ENCODE results near the gene CHPF.

CHPF gene

GRCh38 chr2:219532378-219532649, 11.3 kb downstream of the CHPF start:
- no peak for DNase-seq (ENCODE audit: low read depth in 2 of 2)

GRCh38 chr2:219531639-219532377, 11.8 kb downstream of the CHPF start:
- no peak for DNase-seq (ENCODE audit: low read depth in 2 of 2)

DNA sequence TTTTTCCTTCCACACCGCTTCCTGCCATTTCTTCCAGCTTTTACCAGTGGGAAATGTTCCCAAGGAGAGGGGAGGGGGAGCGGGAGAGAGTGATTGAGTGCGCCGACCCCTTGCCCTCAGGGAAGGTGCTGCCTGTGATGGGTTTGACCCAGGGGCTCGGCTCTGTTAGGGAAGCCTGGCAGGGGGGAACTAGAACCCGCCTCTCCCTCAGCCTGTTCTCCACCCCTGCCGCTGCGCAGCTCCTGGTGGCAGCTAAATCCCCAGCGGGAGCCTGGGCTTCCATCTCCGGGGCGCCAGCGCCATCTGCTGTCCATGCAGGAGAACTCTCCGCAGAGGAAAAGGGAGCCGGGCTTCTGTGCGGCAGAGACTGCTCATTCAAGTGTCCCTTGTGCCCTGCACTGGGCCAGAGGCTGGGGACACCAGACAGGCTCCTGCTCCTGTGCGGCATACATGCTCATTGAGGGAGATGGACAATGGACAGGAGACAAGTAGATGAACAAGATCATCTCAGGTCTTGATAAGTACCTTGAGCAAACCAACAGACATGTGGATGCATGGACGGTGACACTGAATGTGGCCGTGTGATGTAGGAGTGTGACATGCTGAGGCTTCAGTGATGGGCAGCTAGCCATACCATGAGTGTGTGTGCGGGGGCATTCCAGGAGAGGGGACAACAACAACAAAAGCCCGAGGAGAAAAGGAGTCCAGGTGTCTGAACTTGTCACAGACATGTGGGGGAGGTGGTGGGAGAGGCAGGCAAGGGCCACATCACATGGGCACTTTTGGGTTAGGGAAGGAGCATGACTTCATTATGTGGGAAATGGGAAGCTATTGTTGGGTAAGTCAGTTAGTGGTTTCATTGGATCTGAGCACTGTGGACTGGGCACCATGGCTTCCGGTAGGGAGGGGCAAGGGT, 13.3 kb downstream of the CHPF start:
- DNase-seq (ENCODE audit: low read depth in 2 of 2) = peak; percentile 51 to 62

- no peak for DNase-seq (ENCODE audit: low read depth in 2 of 2)
These were observed 16.1 kb downstream of the CHPF start for GRCh38 chr2:219527472-219527871.

- no peak for DNase-seq (ENCODE audit: low read depth in 2 of 2)
These were observed 16.6 kb downstream of the CHPF start for GRCh38 chr2:219527076-219527394.

DNA sequence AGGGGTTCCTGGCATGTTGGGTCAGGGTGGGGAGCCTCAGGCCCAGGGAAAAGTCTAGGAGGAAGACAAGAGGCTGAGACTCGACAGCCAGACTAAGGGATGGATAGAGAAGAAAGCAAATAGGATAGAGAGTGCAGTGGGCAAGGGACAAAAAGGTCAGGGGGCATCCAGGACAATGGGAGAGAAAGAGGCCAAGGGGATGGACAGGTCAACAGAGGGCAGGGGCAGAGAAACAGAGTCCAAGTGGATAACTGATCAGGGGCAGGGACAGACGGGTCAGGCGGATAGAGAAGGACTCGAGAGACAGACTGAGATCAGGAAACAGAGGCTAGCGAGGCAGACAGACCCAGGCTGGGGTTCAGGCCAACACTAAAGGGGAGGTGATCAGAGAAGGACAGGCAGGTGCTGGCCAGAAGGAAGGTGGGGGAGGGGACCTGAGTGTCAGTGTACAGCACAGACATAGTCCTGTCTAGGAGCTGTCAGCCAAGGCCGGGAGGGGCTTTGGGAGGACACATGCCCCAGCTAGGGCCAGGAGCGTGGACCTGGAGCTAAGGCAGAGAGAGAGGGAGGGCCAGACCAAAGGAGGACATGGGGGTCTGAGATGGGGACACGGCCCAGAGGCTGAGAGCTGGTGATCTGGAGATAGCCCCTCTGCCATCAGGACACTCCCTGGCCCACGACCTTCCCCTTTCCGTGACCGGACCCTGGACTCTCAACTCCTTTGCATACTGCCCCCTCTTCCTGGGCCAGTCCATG, 17.1 kb downstream of the CHPF start:
- no peak for DNase-seq (ENCODE audit: low read depth in 2 of 2)

GRCh38 chr2:219525533-219526232, 17.9 kb downstream of the CHPF start:
- DNase-seq (ENCODE audit: low read depth in 2 of 2) = no peak

DNA sequence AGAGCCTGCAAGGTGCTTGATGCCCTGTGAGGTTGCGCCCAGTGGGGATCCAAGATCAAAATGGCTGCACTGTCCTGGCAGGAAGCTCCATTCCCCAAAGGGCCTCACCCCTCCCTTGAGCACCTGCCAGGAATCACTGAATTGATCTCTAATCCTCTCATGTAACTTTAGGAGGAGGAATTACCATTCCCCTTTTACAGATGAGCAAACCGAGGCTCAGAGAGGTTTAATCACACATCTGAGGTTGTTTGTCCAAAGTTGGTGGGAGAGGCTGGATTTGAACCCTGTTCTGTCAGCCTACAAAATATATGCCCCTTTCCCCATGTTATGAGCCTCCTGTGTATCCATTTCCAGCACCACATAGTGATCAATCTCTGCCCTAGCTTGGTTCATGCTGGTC, 18.8 kb downstream of the CHPF start:
- DNase-seq (ENCODE audit: low read depth in 2 of 2) = no peak

GRCh38 chr2:219523031-219523671, 20.5 kb downstream of the CHPF start:
- no peak for DNase-seq (ENCODE audit: low read depth in 2 of 2)

DNA sequence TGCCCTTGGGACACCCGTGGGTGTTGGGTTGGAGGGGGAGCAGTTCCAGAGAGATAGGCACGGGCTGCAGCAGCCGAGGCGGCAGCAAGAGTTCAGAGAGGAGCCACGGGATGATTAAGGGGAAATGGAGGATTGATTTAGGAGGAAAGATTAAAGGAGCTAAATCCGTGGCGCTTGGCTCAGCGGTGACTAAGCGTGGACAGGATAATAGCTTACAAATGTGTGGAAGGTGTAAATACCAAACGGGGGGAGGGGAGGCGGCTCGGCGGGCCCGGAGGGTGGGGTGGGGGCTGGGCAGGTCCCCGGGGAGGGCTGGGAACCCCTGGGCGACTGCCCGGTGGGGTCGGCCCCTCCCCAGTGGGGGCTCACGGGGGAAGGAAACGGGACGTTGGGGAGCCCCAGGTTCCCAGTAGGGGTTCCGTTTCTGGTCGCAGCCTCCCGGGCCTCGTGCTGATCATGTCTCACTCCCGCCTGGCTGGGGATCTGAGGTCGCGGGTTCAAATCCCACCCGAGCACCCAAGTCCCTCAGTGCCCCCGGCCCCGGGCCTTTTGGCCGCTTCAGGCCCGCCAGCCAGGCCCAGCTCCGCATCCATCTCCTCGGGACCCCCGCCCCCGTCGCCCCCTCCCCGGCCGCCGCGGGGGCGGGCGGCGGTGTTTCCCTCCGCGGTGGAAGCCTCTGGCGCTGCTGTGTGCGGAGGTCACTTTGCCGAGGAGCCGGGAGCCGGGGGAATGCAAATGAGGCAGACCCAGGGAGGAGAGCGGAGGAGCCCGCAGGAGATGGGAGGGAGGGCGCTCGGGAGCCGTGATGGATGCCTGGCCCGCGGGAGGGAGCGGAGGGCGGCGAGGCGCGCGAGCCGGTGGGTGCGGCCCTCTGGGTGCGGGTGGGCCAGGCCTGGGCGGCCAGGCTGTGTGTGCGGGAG, 21.2 kb downstream of the CHPF start:
- DNase-seq (ENCODE audit: low read depth in 2 of 2) = no peak

DNA sequence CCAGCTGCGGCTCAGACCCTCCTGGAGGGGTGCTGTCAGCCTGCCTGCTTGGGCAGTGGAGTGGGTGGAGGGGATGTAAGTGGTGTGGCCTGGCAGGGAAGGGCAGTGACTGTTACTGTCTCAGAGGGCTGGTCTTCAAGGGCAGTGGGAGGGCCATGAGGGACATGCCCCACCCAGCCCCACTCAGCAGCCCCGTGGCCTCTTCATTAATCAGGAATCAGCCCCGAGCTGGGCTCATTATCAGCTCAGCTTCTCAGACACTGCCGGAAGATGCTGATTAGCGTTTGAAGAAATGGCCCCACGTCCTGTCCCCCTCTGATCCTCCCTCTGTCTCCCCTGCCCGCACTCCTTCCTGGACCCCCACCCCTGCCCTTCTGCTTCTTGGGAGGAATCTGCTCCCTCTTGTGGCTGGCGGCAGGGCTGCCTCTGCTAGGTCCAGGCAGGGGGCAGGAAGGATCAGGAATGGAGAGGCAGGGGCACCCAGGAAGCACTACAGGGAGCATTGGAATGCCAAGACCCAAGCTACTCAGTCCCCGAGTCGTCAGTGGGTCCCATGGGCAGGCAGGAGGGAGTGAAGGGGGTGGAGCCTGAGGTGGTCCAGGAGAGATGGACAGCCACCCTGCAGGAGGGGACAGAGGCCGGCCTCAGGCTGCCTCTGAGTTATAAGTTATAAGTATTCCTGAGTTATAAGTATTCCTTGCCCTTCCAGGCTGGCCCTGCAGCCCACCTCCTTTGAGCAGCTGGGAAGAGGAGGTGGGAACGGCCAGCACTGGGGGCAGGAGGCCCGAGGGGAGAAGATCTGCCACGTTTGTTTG, 22.3 kb downstream of the CHPF start:
- no peak for DNase-seq (ENCODE audit: low read depth in 2 of 2)

GRCh38 chr2:219520079-219520478, 23.5 kb downstream of the CHPF start:
- no peak for DNase-seq (ENCODE audit: low read depth in 2 of 2)

DNA sequence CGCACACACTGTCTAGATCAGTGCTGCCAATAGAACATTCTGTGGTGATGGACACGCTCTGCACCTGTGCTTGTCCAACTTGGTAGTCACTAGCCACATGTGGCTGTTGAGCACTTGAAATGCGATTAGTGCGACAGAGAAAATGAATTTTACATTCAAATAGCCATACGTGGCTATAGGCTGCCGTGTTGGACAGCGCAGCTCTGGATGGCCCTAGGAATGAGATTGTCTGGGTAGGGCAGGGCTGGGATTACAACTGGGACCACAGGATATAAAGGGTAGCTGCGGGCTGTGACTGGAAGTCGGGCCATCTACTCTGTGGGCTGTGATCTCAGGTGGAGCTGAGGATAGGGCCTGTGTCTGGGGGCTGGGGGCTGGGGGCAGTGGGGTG, 24.1 kb downstream of the CHPF start:
- no peak for DNase-seq (ENCODE audit: low read depth in 2 of 2)

- DNase-seq (ENCODE audit: low read depth in 2 of 2) = no peak
These were observed 25.4 kb downstream of the CHPF start for GRCh38 chr2:219517954-219518778.

- no peak for DNase-seq (ENCODE audit: low read depth in 2 of 2)
These were observed 26.7 kb downstream of the CHPF start for GRCh38 chr2:219516888-219517287.

GRCh38 chr2:219515874-219516629, 27.6 kb downstream of the CHPF start:
- DNase-seq (ENCODE audit: low read depth in 2 of 2) = no peak

DNA sequence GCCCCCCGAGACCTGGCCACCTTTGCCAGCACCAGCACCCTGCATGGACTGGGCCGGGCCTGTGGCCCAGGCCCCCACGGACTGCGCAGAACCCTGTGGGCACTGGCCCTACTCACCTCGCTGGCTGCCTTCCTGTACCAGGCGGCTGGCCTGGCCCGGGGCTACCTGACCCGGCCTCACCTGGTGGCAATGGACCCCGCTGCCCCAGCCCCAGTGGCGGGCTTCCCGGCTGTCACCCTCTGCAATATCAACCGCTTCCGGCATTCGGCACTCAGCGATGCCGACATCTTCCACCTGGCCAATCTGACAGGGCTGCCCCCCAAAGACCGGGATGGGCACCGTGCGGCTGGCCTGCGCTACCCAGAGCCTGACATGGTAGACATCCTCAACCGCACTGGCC, 28.8 kb downstream of the CHPF start:
- DNase-seq (ENCODE audit: low read depth in 2 of 2) = no peak

GRCh38 chr2:219514196-219514761, 29.3 kb downstream of the CHPF start, which contains the start of gene ASIC4:
TSS of gene ASIC4 (plus strand) at chr2:219514482. CDS start at chr2:219514725, 243 bp downstream.
- DNase-seq (ENCODE audit: low read depth in 2 of 2) = no peak
